GM19468 (cell line): ENCODE measurements around the gene PRR7.
A peak's percentile ranks its signal among the peaks of the same experiment; 100 is the strongest.
"Not testable (repeated sequence)": the region's sequence is repeated elsewhere in the genome, so short reads cannot be mapped to it uniquely, and the experiment has no call there.

Source experiments
- ATAC-seq: cut with Tn5 transposase; IDR thresholded peaks from one replicate; pipeline ENCODE4 v1.9.1; 2021; ENCODE audit warnings: mild to moderate bottlenecking, moderate library complexity, moderate number of reproducible peaks; ENCODE audit not compliant: unreplicated experiment; ENCODE audit errors: extremely low read depth

Gene PRR7

GRCh38 chr5:177446200-177447065, at the start of gene PRR7:
Gene PRR7 (plus strand): TSS chr5:177446814. CDS start chr5:177455068, 8,254 bp downstream.
- peak; percentile 30 for ATAC-seq

GRCh38 chr5:177397875-177398390, 48.7 kb upstream of the PRR7 start:
- ATAC-seq, result no peak

GRCh38 chr5:177399997-177400868, 46.4 kb upstream of the PRR7 start, which contains the start of gene PFN3:
Gene PFN3 (minus strand): TSS chr5:177400661. CDS start chr5:177400576, 85 bp downstream.
- ATAC-seq, result no peak

GRCh38 chr5:177402271-177403043, 44.2 kb upstream of the PRR7 start:
- no peak for ATAC-seq

GRCh38 chr5:177403102-177403791, 43.4 kb upstream of the PRR7 start:
- ATAC-seq, result no peak

- ATAC-seq, result peak; percentile 60
Measured at GRCh38 chr5:177403792-177404640, 42.6 kb upstream of the PRR7 start.

GRCh38 chr5:177404641-177405179, 41.9 kb upstream of the PRR7 start:
- no peak for ATAC-seq

GRCh38 chr5:177405312-177405711, 41.3 kb upstream of the PRR7 start:
- no peak for ATAC-seq

- ATAC-seq, result no peak
Measured at GRCh38 chr5:177405805-177406204, 40.8 kb upstream of the PRR7 start.

GRCh38 chr5:177409043-177409801, 37.4 kb upstream of the PRR7 start, which contains the start of gene F12:
Gene F12 (minus strand): TSS chr5:177409564. CDS start chr5:177409527, 37 bp downstream.
- no peak for ATAC-seq

GRCh38 chr5:177410575-177410974, 36.0 kb upstream of the PRR7 start:
- no peak for ATAC-seq

- peak; percentile 20 for ATAC-seq
Measured at GRCh38 chr5:177412603-177413233, 33.9 kb upstream of the PRR7 start.

- no peak for ATAC-seq
Measured at GRCh38 chr5:177414481-177414880, 32.1 kb upstream of the PRR7 start.

GRCh38 chr5:177417081-177417480, 29.5 kb upstream of the PRR7 start:
- not testable (repeated sequence) for ATAC-seq

GRCh38 chr5:177419046-177419445, 27.6 kb upstream of the PRR7 start:
- no peak for ATAC-seq

- ATAC-seq, result not testable (repeated sequence)
Measured at GRCh38 chr5:177420472-177420871, 26.1 kb upstream of the PRR7 start.
